GM19395 (cell line): ENCODE data around the gene DMXL2.
"Not testable (repeated sequence)": the region's sequence is repeated elsewhere in the genome, so short reads cannot be mapped to it uniquely, and the experiment has no call there.

ENCODE experiments used
- ATAC-seq: cut with Tn5 transposase; IDR thresholded peaks from one replicate; pipeline ENCODE4 v1.9.1; 2021; ENCODE audit warnings: mild to moderate bottlenecking, moderate library complexity; ENCODE audit not compliant: unreplicated experiment

DMXL2 gene

DNA sequence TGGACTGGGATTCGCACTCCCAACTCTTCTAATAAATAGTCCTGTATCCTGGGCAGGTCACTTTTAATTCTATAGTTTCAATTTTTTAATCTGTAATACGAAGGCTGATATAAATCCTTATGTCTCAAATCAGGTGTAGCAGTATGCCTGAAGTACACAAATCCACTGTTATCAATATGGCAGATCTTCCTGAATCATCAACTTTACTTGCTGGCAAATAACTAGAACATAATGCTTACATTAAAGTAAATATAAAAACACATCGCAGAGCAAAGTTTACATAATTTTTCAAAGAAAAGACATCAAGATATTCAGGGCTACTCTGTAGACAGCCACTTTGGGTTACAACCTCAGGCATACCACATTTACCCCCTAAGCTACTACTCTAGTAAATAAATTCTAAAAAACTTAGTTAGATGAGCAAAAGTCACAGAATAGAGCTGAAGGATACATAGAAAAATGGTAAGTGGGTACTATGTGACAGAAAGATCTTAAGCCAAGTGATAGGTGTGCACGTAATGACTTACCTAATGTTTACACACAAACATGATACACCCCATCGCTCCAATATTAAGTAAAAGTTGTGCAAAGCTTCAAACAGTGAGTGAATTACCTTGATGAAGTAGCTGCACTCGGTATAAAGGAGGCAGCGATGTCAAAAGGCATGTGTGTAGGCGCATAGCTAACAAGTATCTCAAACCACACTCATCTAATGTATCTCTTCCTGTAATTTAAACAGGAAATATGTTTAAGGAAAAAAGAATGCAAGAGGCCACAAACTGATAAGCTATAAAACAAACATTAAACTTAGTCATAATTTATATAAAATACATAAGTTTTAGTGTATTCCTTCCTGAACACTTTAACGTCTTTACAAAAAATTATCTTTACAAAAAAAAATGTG is 127.9 kb downstream of the DMXL2 start:
- ATAC-seq = no peak

DNA sequence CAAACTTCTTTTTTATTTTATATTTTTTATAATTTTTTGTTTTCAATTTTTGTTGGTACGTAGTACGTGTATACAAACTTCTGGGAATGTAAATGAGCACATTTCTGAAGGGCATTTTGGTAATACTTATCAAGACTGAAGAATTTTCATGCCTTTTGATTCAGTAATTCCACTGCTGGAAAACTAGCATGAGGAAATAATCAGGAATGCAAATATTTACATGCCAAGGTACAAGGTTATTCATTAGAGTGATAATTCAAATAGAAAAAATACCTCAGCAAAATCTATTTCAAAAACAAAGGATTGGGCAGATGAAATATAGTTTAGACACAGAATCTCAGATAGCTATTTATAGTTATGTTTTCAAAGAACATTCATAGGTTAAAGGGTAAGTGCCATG is 128.7 kb downstream of the DMXL2 start:
- ATAC-seq = no peak

DNA sequence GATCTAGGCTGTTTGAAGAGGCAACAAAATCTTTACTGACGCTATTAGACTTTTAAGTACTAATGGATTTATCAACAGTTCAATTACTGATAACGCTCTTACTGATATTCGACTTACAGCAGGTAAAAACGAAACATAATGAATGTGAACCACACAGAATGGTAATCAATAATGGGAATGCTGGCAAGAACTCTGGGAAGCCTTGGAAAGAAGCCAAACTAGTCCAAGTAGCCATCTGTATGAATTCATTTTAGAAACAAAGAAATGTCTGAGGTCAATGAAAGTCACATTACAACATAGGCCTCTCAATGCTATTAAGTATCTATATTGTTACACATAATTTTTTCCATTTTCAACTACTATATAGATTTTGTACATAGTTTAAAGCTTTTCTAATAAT is 130.0 kb downstream of the DMXL2 start:
- ATAC-seq = no peak

DNA sequence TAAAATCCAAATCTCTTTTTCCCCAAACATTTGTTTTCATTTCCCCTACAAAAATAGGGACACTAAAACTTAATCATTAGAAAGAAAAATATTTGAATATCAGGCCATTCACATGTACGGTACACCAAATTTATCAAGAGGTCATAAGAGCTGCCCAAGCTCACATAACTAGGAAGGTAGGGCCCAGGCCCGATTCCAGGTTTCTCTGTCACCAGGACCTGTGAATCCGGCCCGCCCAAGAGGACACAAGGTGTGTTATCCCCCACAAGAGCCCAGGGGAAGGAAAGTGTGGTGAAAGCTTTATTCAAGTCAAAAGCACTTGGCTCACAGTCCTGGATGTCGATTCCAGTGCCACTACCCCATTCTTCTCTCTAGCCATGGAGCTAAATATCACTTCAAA is 130.6 kb downstream of the DMXL2 start:
- ATAC-seq = no peak

DNA sequence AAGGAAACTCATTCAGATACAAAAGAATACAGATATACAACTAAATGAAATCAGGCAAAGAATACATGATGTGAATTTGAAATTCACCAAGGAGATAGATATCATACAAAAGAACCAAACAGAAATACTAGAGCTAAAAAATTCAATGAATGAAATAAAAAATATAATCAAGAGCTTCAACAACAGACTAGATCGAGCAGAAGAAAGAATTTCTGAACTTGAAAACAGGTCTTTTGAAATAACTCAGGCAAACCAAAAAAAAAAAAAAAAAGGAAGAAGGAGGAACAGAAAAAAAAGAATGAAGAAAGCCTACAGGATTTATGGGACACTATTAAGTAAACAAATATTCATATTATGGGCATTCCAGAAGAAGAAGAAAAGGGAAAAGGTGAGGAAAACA is 137.8 kb downstream of the DMXL2 start:
- ATAC-seq = no peak

DNA sequence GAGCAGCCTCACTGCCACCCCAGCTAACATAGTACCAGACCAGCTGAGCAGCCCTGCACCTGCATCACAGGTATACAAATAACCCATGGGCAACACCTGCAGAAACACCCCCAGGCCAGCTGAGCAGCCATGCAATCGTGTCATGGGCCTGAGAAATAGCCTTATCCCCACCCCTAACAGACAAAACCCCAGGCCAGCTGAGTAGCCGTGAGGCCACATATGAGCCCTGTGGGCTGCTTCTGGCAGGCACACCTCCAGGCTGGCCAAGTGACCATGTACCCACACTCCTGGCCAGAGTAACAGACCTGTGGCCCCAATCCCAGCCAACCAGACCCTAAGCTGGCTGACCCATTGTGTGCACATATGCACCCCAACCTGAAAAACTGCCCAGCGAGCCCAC is 138.6 kb downstream of the DMXL2 start:
- ATAC-seq = no peak

DNA sequence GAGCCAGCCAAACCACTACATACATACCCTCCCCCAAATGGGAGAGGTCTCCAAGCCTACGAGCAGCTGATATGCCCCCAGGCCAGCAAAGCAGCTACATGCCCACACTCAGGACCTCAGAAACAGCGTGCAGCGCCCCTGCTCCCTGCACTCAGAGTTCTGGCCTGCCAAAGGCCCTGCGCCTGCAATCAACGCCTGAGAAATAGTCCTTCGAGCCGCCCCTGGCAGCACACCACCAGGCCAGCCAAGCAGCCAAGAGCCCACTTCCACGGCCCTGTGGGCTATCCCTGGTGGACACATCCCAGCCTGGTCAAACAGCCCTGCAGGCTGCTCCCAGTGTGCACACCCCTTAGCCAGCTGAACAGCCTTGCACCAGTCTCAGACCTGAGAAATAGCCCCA is 139.1 kb downstream of the DMXL2 start:
- no peak for ATAC-seq

DNA sequence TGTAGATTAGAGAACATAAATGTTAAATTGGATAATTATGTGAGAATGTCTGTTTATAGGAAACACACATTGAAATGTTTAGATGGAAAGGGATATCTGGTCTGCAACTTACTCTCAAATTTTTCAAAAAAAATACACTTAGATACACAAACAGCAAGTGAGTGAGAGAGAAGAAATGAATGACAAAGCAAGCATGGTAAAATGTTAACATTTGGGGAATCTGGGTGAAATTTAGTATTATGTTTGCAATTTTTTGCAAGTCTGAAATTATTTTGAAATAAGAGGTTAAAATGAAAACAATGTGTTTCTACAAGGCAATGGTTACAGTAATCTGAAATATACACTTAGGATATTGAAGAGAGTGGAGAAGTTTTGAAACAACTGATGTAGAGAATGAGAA is 146.8 kb downstream of the DMXL2 start:
- no peak for ATAC-seq

DNA sequence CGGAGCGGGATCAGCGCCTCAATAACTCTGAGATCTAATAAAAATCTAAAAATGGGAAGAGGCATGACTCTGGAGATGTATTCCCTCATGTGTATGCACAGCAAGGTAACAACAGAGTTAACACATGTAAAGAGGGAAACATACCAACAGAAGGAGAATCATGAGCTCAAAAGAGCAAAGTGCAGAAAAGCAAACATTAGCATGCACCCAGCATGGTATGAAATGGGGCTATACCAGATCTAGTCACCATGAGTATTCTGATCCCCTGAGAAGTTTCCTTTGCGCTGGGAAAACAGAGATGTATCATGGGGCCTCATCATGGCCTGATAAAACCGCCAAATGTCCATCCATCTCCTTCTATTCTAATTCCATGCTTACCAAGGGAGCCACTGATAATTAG is 152.1 kb downstream of the DMXL2 start:
- no peak for ATAC-seq

DNA sequence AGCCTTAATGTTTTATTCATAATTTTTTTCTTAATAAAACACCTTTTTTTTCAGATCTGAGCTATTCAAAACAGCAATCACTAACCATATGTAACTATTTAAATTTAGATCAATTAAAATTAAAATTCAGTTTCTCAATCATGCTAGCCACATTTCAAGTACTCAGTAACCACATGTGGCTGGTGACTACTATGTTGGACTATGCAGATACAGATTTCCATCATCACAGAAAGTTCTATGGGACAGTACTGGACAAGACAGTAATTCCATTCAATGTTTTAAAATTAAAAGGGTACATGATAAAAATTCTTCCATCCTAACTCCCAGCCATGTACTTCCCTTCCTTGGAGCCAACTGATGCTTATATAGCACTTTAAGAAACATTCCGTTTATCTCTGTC is 161.8 kb downstream of the DMXL2 start:
- ATAC-seq = no peak

DNA sequence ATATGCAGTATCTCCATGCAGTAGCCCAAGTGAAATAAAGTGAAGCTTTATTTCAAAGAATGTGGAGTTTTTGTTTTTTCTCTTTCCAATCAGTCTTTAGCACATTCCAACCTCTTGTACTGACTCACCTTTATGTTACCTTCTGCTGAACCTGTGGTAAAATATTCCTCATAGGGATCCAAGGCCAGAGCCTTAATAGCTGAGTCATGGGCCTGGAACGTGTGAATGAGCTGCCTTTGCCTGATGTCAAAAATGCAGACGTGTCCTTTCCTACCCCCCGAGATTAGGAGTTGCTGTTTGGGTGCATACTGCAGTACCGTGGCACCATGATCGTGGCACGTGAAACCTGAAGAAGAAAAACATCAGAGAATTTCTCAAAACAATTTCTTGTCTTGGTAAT is 172.6 kb downstream of the DMXL2 start:
- no peak for ATAC-seq

DNA sequence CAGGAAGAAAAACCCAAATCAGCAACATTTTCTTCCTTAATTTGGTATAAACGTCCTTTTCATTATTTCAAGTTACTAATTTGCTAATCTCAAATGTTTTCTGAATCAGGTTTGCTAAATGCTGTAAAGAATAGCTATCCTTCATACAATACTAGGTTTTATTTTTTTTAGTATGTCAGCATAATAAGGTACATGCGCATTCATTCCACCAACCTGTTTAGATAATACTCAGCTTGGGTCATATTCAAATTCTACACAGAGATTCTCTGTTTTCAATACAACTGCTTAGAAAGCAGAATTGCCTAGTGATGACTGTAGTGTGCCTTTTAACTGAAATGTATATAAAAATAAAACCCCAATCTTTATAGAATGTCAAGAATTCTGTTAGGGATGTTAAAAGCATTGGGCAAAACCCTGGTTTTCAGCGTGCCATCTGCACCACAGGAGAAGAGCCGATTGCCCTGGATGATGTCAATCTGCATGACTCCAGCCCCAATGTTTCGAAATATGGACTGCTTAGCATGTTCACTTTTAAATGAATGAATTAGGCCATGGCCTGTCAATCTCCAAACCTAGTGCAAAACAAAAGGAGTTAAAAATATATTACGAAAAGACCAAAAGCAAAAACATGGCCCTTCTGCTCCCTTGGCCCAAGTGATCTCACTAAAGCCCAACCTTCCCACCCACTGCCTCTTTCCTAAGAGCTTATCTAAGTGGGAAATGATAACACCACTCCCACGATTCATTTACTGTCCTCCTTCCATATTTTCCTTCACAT is 173.8 kb downstream of the DMXL2 start:
- no peak for ATAC-seq

DNA sequence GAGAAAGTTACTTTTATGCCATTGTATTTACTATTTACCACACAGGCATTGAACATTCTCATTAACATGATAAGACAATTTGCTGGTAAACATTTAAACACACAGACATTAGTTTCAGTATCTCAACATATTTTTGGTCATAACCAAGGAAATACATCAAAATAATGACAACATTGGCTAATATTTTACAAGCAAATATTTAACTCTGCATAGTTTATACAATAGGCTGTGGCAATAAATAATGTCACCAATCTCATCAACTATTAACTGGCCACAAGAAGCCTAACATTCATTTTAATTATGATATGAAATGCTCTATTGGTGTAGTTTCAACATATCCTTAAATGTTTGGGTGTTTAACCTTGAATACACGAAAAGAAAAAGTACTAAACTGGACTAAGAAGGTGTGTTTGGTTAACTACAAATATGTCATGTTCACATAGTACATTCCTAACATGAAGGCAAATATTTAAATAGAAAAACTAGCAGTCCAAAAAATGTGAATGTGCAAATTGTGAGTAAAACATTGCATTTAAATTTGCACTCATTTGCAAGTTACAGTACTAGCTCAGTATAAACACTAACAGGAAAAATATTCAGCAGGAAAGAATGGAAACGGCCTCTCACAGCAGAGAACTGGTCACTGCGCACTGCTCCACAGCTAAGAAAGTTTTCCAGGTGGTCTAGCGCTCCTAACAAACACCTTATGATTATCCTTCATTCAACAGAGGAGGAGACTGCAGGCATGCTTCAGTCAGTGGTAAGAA is 174.5 kb downstream of the DMXL2 start:
- ATAC-seq = no peak

DNA sequence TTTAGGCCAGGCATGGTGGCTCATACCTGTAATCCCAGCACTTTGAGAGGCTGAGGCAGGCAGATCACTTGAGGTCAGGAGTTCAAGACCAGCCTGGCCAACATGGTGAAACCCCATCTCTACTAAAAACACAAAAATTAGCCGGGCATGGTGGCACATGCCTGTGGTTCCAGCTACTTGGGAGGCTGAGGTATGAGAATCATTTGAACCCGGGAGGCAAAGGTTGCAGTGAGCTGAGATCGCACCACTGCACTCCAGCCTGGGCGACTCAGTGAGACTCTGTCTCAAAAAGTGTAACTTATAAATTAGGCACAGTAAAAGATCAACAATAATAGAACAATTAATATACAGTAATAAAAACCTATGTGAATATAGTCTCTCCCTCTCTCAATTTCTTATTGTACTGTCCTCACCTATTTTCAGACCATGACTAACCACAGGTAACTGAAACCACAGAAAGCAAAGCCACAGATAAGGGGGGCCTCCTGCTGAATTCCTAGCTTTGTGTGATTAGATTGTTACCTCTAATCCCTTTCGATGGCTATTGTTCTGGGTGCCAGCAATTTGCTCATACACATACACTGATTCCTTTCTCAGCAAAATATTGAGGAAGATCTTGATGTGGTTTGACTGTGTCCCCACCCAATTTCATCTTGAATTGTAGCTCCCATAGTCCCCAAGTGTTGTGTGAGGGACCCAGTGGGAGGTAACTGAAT is 176.4 kb downstream of the DMXL2 start:
- not testable (repeated sequence) for ATAC-seq

DNA sequence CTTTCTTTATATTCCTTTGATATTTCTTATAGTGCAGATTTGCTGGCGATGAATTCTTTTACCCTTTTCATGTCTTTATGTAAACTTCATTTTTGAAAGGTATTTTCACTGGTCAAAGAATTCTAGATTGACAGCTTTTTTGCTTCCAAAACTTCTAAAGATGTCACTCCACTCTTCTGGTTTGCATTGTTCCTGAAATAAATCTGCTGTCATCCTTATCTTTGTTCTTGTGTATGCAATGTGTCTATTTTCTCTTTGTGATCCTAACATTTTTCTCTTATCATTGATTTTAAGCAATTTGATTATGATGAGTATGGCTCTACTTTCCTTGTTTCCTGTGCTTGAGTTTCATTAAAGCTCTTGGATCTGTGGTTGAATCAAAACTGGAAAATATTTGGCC is 177.8 kb downstream of the DMXL2 start:
- no peak for ATAC-seq

DNA sequence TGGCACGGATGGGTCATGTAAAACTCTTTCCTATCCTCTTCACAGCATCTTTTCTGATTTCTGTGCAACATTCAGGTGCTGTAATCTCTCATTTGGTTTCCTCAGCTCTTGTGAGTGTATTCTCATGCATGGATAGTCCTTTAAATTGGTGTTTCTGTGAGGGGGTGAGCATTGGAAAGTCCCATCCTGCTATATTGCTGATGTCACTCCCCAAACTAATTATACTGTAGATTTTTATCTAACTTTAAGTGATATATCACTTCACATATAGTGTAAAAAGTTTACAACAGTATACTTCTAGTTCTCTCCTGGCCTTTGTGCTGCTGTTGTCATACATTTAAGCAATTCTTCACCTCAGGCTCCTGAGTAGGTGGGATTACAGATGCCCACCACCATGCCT is 178.5 kb downstream of the DMXL2 start:
- no peak for ATAC-seq

DNA sequence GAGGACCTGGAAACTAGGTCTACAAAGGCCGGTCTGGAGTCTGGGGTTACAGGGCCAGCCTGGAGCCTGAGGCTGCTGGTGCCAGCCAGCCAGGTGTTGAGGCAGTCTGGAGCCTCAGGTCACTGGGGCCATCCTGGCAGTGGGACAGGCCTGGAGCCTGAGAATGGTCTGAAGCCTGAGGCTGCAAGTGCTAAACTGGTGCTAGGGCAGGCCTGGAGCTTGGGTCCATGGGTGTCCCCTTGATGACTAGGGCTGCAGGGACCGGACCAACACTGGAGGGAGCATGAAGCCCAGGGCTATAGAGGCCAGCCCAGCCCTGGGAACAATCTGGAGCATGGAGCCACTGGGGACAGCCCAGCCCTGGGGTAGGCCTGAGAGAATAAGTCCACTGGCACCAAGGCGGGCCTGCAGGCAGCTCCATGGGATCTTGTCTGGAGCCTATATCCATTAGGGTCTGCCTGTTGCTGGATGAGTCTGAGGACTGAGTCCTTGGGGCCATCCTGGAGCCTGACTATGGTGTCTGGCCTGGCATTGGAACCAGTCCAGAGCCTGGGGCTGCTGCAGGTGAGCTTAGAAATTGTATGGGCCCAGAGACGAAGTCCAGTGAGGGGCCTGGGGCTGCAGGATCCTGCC is 179.2 kb downstream of the DMXL2 start:
- no peak for ATAC-seq

DNA sequence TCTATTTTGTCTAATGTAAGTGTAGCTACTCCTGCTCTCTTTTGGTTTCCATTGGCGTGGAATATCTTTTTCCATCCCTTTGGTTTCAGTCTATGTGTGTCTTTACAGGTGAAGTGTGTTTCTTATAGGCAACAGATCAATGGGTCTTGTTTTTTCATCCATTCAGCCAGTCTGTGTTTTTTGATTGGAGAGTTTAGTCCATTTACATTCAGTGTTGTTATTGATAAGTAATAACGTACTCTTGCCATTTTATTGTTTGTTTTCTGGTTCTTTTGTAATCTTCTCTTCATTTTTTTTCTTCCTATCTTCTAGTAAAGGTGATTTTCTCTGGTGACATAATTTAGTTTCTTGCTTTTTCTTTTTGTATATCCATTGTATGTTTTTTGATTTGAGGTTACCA is 184.0 kb downstream of the DMXL2 start:
- ATAC-seq = no peak

DNA sequence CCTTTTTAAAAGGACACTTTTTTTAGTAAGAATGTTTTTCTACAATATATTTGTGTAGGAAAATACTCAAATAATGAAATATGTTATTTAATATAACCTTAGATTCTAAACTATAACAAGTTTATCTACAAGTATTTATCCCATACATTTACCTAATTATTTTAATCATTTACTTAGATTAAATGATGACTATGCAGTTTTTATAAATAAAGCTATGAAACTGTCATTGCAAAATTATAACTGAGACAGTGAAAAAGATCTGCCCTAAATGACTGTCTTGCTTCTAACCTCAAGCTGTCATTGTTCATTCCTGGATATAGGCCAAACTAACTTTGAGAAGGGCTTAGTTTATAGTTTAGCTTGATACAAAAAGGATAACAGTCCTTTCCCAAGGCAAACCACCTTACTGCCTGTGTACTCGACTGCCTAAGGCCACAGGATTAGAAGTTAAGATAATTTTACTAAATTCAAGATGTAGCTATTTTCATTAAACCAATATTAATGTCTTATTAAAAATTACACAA is 197.0 kb downstream of the DMXL2 start:
- ATAC-seq = no peak

DNA sequence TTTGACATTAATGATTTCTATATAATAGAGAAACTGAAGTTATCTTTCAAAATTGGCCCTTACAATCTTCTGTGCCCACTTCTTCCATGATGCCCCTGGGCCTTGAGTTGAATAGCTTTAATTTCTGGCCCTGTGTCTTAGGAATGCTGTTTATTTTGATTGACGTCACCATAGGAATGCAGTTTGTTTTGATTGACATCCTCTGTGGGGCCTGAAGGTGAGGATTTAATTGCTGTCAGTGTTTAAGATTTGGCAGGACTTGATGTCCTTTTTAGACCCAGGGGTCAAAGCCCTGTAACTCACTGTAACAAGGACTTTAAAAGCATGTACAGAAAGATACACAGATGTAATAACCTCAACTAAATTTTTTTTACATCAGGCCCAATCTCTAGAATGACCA is 197.8 kb downstream of the DMXL2 start:
- no peak for ATAC-seq
